GM23338 (cell line): ENCODE data around the gene PPP2R2B. TPM values are rescaled to one million over a fixed set of nuclear protein-coding genes. Genes with fewer than 3 reads are reported as not detected.

ENCODE experiments used
- ATAC-seq: fragments of 200-7000 bp; cut with Tn5 transposase; 3 replicates; pipeline ENCODE4 v1.9.1; 2020
- DNase-seq: peaks from one replicate; pipeline ENCODE4 v3.0.0-alpha.2; 2015; ENCODE audit warnings: low spot score
- H2AFZ ChIP-seq: fragments of 200-600 bp; sonication (generic); 2 replicates; pipeline ENCODE4 v1.8.0; 2016; ENCODE audit warnings: antibody characterized with exemption, mild to moderate bottlenecking, moderate library complexity
- H3F3A ChIP-seq: fragments of 200-600 bp; sonication (generic); replicated peaks from 2 replicates; pipeline ENCODE4 v1.8.0; 2017; ENCODE audit warnings: antibody characterized with exemption, mixed run types, low read depth
- H3K27ac ChIP-seq: fragments of 200-600 bp; sonication (generic); 2 replicates; pipeline ENCODE4 v1.6.1; 2016; ENCODE audit warnings: low read depth
- H3K27me3 ChIP-seq: fragments of 200-600 bp; sonication (generic); 2 replicates; pipeline ENCODE4 v1.8.0; 2016; ENCODE audit warnings: mild to moderate bottlenecking, mixed run types, moderate library complexity; ENCODE audit not compliant: insufficient read depth
- H3K36me3 ChIP-seq: fragments of 200-600 bp; sonication (generic); 2 replicates; pipeline ENCODE4 v1.8.0; 2016; ENCODE audit warnings: mild to moderate bottlenecking; ENCODE audit not compliant: insufficient read depth
- H3K4me1 ChIP-seq: fragments of 200-600 bp; sonication (generic); 2 replicates; pipeline ENCODE4 v1.8.0; 2016; ENCODE audit warnings: mild to moderate bottlenecking, moderate library complexity; ENCODE audit not compliant: insufficient read depth
- H3K4me2 ChIP-seq: fragments of 200-600 bp; sonication (generic); 2 replicates; pipeline ENCODE4 v1.7.1; 2017; ENCODE audit warnings: mixed run types
- H3K4me3 ChIP-seq: fragments of 200-600 bp; sonication (generic); 2 replicates; pipeline ENCODE4 v1.6.1; 2016; ENCODE audit warnings: mixed run types
- H3K79me2 ChIP-seq: fragments of 200-600 bp; sonication (generic); replicated peaks from 2 replicates; pipeline ENCODE4 v1.8.0; 2017; ENCODE audit warnings: mild to moderate bottlenecking; ENCODE audit not compliant: insufficient read depth
- H3K9me2 ChIP-seq: fragments of 200-600 bp; sonication (generic); 2 replicates; pipeline ENCODE4 v1.8.0; 2017; ENCODE audit not compliant: insufficient read depth
- H4K20me1 ChIP-seq: fragments of 200-600 bp; sonication (generic); replicated peaks from 2 replicates; pipeline ENCODE4 v1.8.0; 2017; ENCODE audit warnings: mild to moderate bottlenecking; ENCODE audit not compliant: insufficient read depth
- H3K27ac Mint-ChIP-seq: 2 replicates; pipeline ENCODE4 v1.8.0; 2020; ENCODE audit warnings: inconsistent platforms, mild to moderate bottlenecking, moderate library complexity, mixed read lengths
- H3K27me3 Mint-ChIP-seq: 3 replicates; pipeline ENCODE4 v1.8.0; 2022; ENCODE audit warnings: low read depth, mild to moderate bottlenecking, moderate library complexity, mixed read lengths, inconsistent platforms; ENCODE audit not compliant: insufficient read depth, poor library complexity
- H3K36me3 Mint-ChIP-seq: 3 replicates; pipeline ENCODE4 v1.8.0; 2021; ENCODE audit warnings: low read depth, mild to moderate bottlenecking, inconsistent platforms, moderate library complexity, mixed read lengths
- H3K4me1 Mint-ChIP-seq: 3 replicates; pipeline ENCODE4 v1.8.0; 2020; ENCODE audit warnings: mild to moderate bottlenecking, inconsistent platforms, mixed read lengths
- H3K4me3 Mint-ChIP-seq: 3 replicates; pipeline ENCODE4 v1.8.0; 2021; ENCODE audit warnings: moderate library complexity, mild to moderate bottlenecking, inconsistent platforms, mixed read lengths
- H3K9me3 Mint-ChIP-seq: 3 replicates; pipeline ENCODE4 v1.8.0; 2020; ENCODE audit warnings: moderate library complexity, mild to moderate bottlenecking, inconsistent platforms, mixed read lengths
- CREB1 ChIP-seq: fragments of 250-450 bp; sonication (Bioruptor Pico); IDR thresholded peaks from 2 replicates; pipeline ENCODE4 v1.5.0; 2020; ENCODE audit warnings: low read depth, mild to moderate bottlenecking, moderate library complexity
- EZH2 ChIP-seq: fragments of 200-600 bp; sonication (generic); IDR thresholded peaks from one replicate; pipeline ENCODE4 v1.8.0; 2017; ENCODE audit warnings: antibody characterized with exemption, mild to moderate bottlenecking, low read depth; ENCODE audit not compliant: unreplicated experiment
- EZH2phosphoT487 ChIP-seq: fragments of 200-600 bp; sonication (generic); IDR thresholded peaks from one replicate; pipeline ENCODE4 v1.8.1; 2018; ENCODE audit warnings: antibody characterized with exemption; ENCODE audit not compliant: unreplicated experiment
- JUNB ChIP-seq: IDR thresholded peaks from one replicate; pipeline ENCODE4 v1.6.1; 2016; ENCODE audit warnings: antibody characterized with exemption; ENCODE audit not compliant: unreplicated experiment
- NANOG ChIP-seq: IDR thresholded peaks from 2 replicates; pipeline ENCODE4 v1.6.1; 2016; ENCODE audit warnings: antibody characterized with exemption, borderline replicate concordance
- POLR2AphosphoS5 ChIP-seq: IDR thresholded peaks from 2 replicates; pipeline ENCODE4 v1.6.1; 2016; ENCODE audit warnings: antibody characterized with exemption, low read depth
- STAT1 ChIP-seq: IDR thresholded peaks from one replicate; pipeline ENCODE4 v1.6.1; 2016; ENCODE audit warnings: antibody characterized with exemption; ENCODE audit not compliant: unreplicated experiment
- ZNF114 ChIP-seq: fragments of 250-450 bp; sonication (Bioruptor Pico); IDR thresholded peaks from 2 replicates; pipeline ENCODE4 v1.5.0; 2020; ENCODE audit warnings: mild to moderate bottlenecking, moderate library complexity
- ZNF331 ChIP-seq: fragments of 250-450 bp; sonication (Bioruptor Pico); IDR thresholded peaks from 2 replicates; pipeline ENCODE4 v1.5.0; 2020; ENCODE audit warnings: low read depth, mild to moderate bottlenecking, moderate library complexity
- polyA plus RNA-seq: library from polyadenylated mRNA; unstranded; fragments of >200 nt; fragmentation: Nextera tagmentation; extraction: Ambion mirVana; gene quantifications from 2 replicates; pipeline ENCODE4 v1.2.1, GENCODE V29; 2016
- total RNA-seq: library from RNA; depleted of rRNA; stranded (reverse); fragments of >200 nt; shearing (Covaris generic); gene quantifications from 2 replicates; pipeline ENCODE4 v1.2.3, GENCODE V29; 2014
- TF ChIP-seq, protein P1 (sequence below): IDR thresholded peaks from 2 replicates; pipeline ENCODE4 v1.6.1; 2016; ENCODE audit warnings: antibody characterized with exemption
- TF ChIP-seq, protein P2 (sequence below), 2 experiments: fragments of 200-600 bp in 1 of 2; sonication (generic) in 1 of 2; conservative IDR thresholded peaks; 2 replicates each; pipeline versions ENCODE4 v1.5.1 to v1.6.1; 2016 to 2017; ENCODE audit warnings: antibody characterized with exemption in 2 of 2, low read depth in 2 of 2, mild to moderate bottlenecking in 2 of 2, moderate library complexity in 1 of 2
- TF ChIP-seq, protein P3 (sequence below): IDR thresholded peaks from one replicate; pipeline ENCODE4 v1.6.1; 2018; ENCODE audit warnings: antibody characterized with exemption; ENCODE audit not compliant: unreplicated experiment
- TF ChIP-seq, protein P4 (sequence below): fragments of 250-450 bp; sonication (Bioruptor Pico); IDR thresholded peaks from 2 replicates; pipeline ENCODE4 v1.5.0; 2020; ENCODE audit warnings: mild to moderate bottlenecking, moderate library complexity

The PPP2R2B gene
- total and polyA plus RNA-seq, 2 experiments from 2014 or later, result 21.3 to 33.9 TPM

GRCh38 chr5:146744068-146744745 lies 134.3 kb downstream of the PPP2R2B start:
- Mint-ChIP-seq H3K27me3 (peaks cover 2% of the 10 kb centered on the region), H3K4me3 (no peak overlapping the region), H3K4me1 (peaks cover 15% of the 10 kb centered on the region), H3K27ac (peak overlapping the region; percentile 54; the same call in 1 of the 2 replicates), H3K9me3 (peaks cover 10% of the 10 kb centered on the region; the same call in 2 of the 3 replicates), H3K36me3 (peaks cover 11% of the 10 kb centered on the region; the same call in 2 of the 3 replicates)
- Histone ChIP-seq H3K36me3 (no peaks in the 10 kb centered on the region), H3K27me3 (no peaks in the 10 kb centered on the region), H3K27ac (no peak overlapping the region), H3K9me2 (no peaks in the 10 kb centered on the region), H4K20me1 (no peaks in the 10 kb centered on the region), H3F3A (no peaks in the 10 kb centered on the region), H3K4me3 (no peak overlapping the region), H3K79me2 (no peaks in the 10 kb centered on the region), H2AFZ (no peak overlapping the region), H3K4me1 (peaks cover 9% of the 10 kb centered on the region), H3K4me2 (no peak overlapping the region; the same call in 1 of the 2 replicates)
- TF ChIP-seq EZH2 (no peak), POLR2AphosphoS5 (no peak), CREB1 (no peak), NANOG (no peak), JUNB (no peak), ZNF114 (no peak), ZNF331 (CRISPR knock-in tag) (no peak), EZH2phosphoT487 (no peak), STAT1 (no peak)
- TF ChIP-seq, protein P1, sequence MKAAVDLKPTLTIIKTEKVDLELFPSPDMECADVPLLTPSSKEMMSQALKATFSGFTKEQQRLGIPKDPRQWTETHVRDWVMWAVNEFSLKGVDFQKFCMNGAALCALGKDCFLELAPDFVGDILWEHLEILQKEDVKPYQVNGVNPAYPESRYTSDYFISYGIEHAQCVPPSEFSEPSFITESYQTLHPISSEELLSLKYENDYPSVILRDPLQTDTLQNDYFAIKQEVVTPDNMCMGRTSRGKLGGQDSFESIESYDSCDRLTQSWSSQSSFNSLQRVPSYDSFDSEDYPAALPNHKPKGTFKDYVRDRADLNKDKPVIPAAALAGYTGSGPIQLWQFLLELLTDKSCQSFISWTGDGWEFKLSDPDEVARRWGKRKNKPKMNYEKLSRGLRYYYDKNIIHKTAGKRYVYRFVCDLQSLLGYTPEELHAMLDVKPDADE, result no peak
- TF ChIP-seq, protein P2, sequence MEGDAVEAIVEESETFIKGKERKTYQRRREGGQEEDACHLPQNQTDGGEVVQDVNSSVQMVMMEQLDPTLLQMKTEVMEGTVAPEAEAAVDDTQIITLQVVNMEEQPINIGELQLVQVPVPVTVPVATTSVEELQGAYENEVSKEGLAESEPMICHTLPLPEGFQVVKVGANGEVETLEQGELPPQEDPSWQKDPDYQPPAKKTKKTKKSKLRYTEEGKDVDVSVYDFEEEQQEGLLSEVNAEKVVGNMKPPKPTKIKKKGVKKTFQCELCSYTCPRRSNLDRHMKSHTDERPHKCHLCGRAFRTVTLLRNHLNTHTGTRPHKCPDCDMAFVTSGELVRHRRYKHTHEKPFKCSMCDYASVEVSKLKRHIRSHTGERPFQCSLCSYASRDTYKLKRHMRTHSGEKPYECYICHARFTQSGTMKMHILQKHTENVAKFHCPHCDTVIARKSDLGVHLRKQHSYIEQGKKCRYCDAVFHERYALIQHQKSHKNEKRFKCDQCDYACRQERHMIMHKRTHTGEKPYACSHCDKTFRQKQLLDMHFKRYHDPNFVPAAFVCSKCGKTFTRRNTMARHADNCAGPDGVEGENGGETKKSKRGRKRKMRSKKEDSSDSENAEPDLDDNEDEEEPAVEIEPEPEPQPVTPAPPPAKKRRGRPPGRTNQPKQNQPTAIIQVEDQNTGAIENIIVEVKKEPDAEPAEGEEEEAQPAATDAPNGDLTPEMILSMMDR (conservative IDR thresholded peaks at IDR 0.05; ENCODE audit: low read depth in 2 of 2), result no peak
- TF ChIP-seq, protein P3, sequence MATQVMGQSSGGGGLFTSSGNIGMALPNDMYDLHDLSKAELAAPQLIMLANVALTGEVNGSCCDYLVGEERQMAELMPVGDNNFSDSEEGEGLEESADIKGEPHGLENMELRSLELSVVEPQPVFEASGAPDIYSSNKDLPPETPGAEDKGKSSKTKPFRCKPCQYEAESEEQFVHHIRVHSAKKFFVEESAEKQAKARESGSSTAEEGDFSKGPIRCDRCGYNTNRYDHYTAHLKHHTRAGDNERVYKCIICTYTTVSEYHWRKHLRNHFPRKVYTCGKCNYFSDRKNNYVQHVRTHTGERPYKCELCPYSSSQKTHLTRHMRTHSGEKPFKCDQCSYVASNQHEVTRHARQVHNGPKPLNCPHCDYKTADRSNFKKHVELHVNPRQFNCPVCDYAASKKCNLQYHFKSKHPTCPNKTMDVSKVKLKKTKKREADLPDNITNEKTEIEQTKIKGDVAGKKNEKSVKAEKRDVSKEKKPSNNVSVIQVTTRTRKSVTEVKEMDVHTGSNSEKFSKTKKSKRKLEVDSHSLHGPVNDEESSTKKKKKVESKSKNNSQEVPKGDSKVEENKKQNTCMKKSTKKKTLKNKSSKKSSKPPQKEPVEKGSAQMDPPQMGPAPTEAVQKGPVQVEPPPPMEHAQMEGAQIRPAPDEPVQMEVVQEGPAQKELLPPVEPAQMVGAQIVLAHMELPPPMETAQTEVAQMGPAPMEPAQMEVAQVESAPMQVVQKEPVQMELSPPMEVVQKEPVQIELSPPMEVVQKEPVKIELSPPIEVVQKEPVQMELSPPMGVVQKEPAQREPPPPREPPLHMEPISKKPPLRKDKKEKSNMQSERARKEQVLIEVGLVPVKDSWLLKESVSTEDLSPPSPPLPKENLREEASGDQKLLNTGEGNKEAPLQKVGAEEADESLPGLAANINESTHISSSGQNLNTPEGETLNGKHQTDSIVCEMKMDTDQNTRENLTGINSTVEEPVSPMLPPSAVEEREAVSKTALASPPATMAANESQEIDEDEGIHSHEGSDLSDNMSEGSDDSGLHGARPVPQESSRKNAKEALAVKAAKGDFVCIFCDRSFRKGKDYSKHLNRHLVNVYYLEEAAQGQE, result no peak
- TF ChIP-seq, protein P4, sequence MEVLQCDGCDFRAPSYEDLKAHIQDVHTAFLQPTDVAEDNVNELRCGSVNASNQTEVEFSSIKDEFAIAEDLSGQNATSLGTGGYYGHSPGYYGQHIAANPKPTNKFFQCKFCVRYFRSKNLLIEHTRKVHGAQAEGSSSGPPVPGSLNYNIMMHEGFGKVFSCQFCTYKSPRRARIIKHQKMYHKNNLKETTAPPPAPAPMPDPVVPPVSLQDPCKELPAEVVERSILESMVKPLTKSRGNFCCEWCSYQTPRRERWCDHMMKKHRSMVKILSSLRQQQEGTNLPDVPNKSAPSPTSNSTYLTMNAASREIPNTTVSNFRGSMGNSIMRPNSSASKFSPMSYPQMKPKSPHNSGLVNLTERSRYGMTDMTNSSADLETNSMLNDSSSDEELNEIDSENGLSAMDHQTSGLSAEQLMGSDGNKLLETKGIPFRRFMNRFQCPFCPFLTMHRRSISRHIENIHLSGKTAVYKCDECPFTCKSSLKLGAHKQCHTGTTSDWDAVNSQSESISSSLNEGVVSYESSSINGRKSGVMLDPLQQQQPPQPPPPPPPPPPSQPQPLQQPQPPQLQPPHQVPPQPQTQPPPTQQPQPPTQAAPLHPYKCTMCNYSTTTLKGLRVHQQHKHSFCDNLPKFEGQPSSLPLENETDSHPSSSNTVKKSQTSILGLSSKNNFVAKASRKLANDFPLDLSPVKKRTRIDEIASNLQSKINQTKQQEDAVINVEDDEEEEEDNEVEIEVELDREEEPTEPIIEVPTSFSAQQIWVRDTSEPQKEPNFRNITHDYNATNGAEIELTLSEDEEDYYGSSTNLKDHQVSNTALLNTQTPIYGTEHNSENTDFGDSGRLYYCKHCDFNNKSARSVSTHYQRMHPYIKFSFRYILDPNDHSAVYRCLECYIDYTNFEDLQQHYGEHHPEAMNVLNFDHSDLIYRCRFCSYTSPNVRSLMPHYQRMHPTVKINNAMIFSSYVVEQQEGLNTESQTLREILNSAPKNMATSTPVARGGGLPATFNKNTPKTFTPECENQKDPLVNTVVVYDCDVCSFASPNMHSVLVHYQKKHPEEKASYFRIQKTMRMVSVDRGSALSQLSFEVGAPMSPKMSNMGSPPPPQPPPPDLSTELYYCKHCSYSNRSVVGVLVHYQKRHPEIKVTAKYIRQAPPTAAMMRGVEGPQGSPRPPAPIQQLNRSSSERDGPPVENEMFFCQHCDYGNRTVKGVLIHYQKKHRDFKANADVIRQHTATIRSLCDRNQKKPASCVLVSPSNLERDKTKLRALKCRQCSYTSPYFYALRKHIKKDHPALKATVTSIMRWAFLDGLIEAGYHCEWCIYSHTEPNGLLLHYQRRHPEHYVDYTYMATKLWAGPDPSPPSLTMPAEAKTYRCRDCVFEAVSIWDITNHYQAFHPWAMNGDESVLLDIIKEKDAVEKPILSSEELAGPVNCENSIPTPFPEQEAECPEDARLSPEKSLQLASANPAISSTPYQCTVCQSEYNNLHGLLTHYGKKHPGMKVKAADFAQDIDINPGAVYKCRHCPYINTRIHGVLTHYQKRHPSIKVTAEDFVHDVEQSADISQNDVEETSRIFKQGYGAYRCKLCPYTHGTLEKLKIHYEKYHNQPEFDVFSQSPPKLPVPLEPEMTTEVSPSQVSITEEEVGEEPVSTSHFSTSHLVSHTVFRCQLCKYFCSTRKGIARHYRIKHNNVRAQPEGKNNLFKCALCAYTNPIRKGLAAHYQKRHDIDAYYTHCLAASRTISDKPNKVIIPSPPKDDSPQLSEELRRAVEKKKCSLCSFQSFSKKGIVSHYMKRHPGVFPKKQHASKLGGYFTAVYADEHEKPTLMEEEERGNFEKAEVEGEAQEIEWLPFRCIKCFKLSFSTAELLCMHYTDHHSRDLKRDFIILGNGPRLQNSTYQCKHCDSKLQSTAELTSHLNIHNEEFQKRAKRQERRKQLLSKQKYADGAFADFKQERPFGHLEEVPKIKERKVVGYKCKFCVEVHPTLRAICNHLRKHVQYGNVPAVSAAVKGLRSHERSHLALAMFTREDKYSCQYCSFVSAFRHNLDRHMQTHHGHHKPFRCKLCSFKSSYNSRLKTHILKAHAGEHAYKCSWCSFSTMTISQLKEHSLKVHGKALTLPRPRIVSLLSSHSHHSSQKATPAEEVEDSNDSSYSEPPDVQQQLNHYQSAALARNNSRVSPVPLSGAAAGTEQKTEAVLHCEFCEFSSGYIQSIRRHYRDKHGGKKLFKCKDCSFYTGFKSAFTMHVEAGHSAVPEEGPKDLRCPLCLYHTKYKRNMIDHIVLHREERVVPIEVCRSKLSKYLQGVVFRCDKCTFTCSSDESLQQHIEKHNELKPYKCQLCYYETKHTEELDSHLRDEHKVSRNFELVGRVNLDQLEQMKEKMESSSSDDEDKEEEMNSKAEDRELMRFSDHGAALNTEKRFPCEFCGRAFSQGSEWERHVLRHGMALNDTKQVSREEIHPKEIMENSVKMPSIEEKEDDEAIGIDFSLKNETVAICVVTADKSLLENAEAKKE (CRISPR knock-in tag), result no peak
- DNase-seq (no peak), ATAC-seq (peak; percentile 64)
